Measurements from ENCODE around the gene KRT3.

DNA sequence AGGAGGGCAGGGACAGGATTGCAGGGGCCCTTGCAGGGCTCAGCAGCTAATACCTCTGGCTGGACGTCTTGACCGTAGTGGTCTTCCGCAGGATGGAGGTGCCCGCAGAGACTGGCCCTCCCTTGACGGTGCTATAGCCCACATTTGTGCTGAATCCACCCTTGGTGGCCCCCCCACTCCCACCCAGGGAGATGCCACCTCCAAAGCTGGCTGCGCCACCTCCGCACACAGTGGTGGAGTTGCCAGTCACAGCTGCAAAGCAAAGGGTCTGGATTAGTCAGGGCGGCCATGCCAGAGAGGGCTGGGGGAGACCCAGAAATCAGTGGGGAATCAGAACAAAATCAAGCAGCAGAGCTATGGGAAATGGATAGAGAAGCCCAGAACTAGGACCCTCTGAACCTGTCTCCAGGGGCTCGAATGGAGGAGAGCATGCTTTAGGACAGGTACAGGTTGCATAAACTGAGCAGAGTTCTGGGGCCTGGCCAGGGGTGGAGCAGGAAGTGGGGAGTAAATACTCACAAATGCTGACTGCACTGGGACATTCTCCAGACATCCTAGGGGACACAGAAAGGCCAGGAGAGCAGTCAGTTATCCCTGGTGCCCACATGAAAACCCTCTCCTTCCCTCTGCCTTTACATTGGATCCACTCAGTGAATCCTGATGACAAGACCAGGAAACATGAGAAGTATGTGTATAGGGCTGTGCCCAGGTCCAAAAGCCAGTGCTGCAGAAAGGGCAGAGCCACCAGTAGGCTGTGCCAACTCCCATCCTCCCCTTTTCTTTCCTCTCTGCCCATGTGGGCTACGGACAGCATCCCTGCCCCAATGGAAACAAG is 26.1 kb upstream of the KRT3 start:
- TF ChIP-seq, protein P1, sequence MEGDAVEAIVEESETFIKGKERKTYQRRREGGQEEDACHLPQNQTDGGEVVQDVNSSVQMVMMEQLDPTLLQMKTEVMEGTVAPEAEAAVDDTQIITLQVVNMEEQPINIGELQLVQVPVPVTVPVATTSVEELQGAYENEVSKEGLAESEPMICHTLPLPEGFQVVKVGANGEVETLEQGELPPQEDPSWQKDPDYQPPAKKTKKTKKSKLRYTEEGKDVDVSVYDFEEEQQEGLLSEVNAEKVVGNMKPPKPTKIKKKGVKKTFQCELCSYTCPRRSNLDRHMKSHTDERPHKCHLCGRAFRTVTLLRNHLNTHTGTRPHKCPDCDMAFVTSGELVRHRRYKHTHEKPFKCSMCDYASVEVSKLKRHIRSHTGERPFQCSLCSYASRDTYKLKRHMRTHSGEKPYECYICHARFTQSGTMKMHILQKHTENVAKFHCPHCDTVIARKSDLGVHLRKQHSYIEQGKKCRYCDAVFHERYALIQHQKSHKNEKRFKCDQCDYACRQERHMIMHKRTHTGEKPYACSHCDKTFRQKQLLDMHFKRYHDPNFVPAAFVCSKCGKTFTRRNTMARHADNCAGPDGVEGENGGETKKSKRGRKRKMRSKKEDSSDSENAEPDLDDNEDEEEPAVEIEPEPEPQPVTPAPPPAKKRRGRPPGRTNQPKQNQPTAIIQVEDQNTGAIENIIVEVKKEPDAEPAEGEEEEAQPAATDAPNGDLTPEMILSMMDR (IDR thresholded peaks at IDR 0.05; ENCODE audit: low read length) = no peak
- TF ChIP-seq EZH2 (optimal IDR thresholded peaks at IDR 0.05; ENCODE audit: low read depth, low read length) = no peak
- no peak for TF ChIP-seq EZH2phosphoT487 (IDR thresholded peaks at IDR 0.05; ENCODE audit: low read length)

Measured in MM.1S (cell line).